Neural cell (in vitro differentiated cells): ENCODE results near the gene NDST4. TPM values are rescaled to one million over a fixed set of nuclear protein-coding genes. Genes with fewer than 3 reads are reported as not detected.

Source experiments
- H2AFZ ChIP-seq: fragments of 200-600, 300-800 bp; sonication (generic), shearing (Covaris generic); 2 replicates; pipeline ENCODE4 v1.6.0; 2014; ENCODE audit warnings: low read depth, mild to moderate bottlenecking, antibody characterized with exemption, low read length, moderate library complexity
- H3F3A ChIP-seq: fragments of 200-600 bp; shearing (Covaris generic); 2 replicates; pipeline ENCODE4 v1.6.1; 2016; ENCODE audit warnings: mild to moderate bottlenecking, moderate library complexity, mixed read lengths, antibody characterized with exemption, low read length; ENCODE audit not compliant: insufficient read depth, poor library complexity, severe bottlenecking
- H3K27ac ChIP-seq: fragments of 200-600, 300-800 bp; sonication (generic), shearing (Covaris generic); 2 replicates; pipeline ENCODE4 v1.5.1; 2014; ENCODE audit warnings: mild to moderate bottlenecking, low read length, moderate library complexity
- H3K27me3 ChIP-seq: fragments of 300-800, 200-600 bp; sonication (generic), shearing (Covaris generic); 2 replicates; pipeline ENCODE4 v1.6.0; 2014; ENCODE audit warnings: mild to moderate bottlenecking, low read depth, low read length, moderate library complexity; ENCODE audit not compliant: insufficient read depth
- H3K36me3 ChIP-seq: fragments of 300-800, 200-600 bp; sonication (generic), shearing (Covaris generic); 2 replicates; pipeline ENCODE4 v1.5.1; 2014; ENCODE audit warnings: mild to moderate bottlenecking, antibody characterized with exemption, low read length, moderate library complexity; ENCODE audit not compliant: insufficient read depth
- H3K4me2 ChIP-seq: fragments of 300-800, 200-600 bp; sonication (generic), shearing (Covaris generic); 2 replicates; pipeline ENCODE4 v1.6.0; 2014; ENCODE audit warnings: mild to moderate bottlenecking, low read length
- H3K4me3 ChIP-seq: fragments of 300-800, 200-600 bp; sonication (generic), shearing (Covaris generic); 2 replicates; pipeline ENCODE4 v1.5.1; 2014; ENCODE audit warnings: mild to moderate bottlenecking, low read length, moderate library complexity
- H3K79me2 ChIP-seq: fragments of 200-600 bp; shearing (Covaris generic); replicated peaks from 2 replicates; pipeline ENCODE4 v1.6.0; 2014; ENCODE audit warnings: mild to moderate bottlenecking, low read length, moderate library complexity; ENCODE audit not compliant: insufficient read depth
- H3K9ac ChIP-seq: fragments of 300-800, 200-600 bp; sonication (generic), shearing (Covaris generic); 2 replicates; pipeline ENCODE4 v1.6.1; 2016; ENCODE audit warnings: mild to moderate bottlenecking, low read length, mixed read lengths
- H3K9me2 ChIP-seq: fragments of 200-600 bp; shearing (Covaris generic); 2 replicates; pipeline ENCODE4 v1.6.1; 2016; ENCODE audit warnings: mild to moderate bottlenecking, low read length, mixed read lengths; ENCODE audit not compliant: insufficient read depth
- H3K9me3 ChIP-seq: fragments of 200-600, 300-800 bp; sonication (generic), shearing (Covaris generic); 2 replicates; pipeline ENCODE4 v1.6.1; 2016; ENCODE audit warnings: mild to moderate bottlenecking, mixed run types, low read length, moderate library complexity, mixed read lengths
- H4K20me1 ChIP-seq: fragments of 200-600 bp; shearing (Covaris generic); 2 replicates; pipeline ENCODE4 v1.6.1; 2016; ENCODE audit warnings: mild to moderate bottlenecking, mixed run types; ENCODE audit not compliant: insufficient read depth
- CTCF ChIP-seq: fragments of 450-650 bp; IDR thresholded peaks from 2 replicates; pipeline ENCODE4 v1.5.1; 2014; ENCODE audit warnings: antibody characterized with exemption, mild to moderate bottlenecking, moderate library complexity; ENCODE audit not compliant: poor library complexity, severe bottlenecking
- EP300 ChIP-seq: fragments of 450-650 bp; conservative IDR thresholded peaks from 2 replicates; pipeline ENCODE4 v1.6.1; 2014; ENCODE audit warnings: antibody characterized with exemption, mild to moderate bottlenecking, moderate library complexity; ENCODE audit not compliant: poor library complexity, severe bottlenecking
- EZH2 ChIP-seq: fragments of 200-600, 300-800 bp; shearing (Covaris generic), sonication (generic); IDR thresholded peaks from 2 replicates; pipeline ENCODE4 v1.6.1; 2014; ENCODE audit warnings: antibody characterized with exemption, low read length, borderline replicate concordance, mild to moderate bottlenecking; ENCODE audit not compliant: insufficient read depth, poor library complexity, severe bottlenecking
- MXI1 ChIP-seq: fragments of 450-650 bp; conservative IDR thresholded peaks from 2 replicates; pipeline ENCODE4 v1.6.1; 2014; ENCODE audit warnings: antibody characterized with exemption, mild to moderate bottlenecking; ENCODE audit not compliant: poor library complexity, severe bottlenecking
- POLR2AphosphoS5 ChIP-seq: IDR thresholded peaks from 2 replicates; pipeline ENCODE4 v1.6.1; 2012
- RAD21 ChIP-seq: fragments of 450-650 bp; conservative IDR thresholded peaks from 2 replicates; pipeline ENCODE4 v1.6.1; 2014; ENCODE audit warnings: antibody characterized with exemption, mild to moderate bottlenecking, moderate library complexity
- REST ChIP-seq: IDR thresholded peaks from 2 replicates; pipeline ENCODE4 v1.6.1; 2012; ENCODE audit warnings: borderline replicate concordance
- SMC3 ChIP-seq: fragments of 450-650 bp; conservative IDR thresholded peaks from 2 replicates; pipeline ENCODE4 v1.6.1; 2014; ENCODE audit warnings: antibody characterized with exemption, mild to moderate bottlenecking, moderate library complexity; ENCODE audit not compliant: poor library complexity
- TAF1 ChIP-seq: IDR thresholded peaks from 2 replicates; pipeline ENCODE4 v1.6.1; 2012; ENCODE audit warnings: low read depth
- polyA plus RNA-seq: library from polyadenylated mRNA; depleted of rRNA; stranded (reverse); fragments of >200 nt; gene quantifications from 2 replicates; pipeline ENCODE4 v1.2.3, GENCODE V29; 2014

Gene NDST4
- polyA plus RNA-seq, 1 donor from 2014 or later, result 1.3 TPM

DNA sequence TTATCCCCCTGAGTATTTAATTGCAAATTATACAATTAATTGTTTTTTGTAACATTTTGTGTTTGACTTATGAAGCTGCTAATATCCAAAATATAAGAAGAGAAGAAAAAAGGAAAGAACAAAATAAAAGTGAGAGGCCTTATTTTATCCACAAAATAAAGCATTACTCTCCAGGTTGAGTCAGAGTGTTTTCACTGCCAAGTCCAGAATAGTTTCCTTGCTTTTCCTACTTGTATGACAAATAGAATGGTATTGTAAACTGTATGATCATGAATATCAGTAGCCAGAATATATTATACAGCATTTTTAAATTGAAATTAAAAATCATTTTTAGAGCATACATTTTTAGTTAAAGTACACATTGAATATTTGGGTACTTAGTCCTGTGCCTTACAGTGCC is 237.8 kb downstream of the NDST4 start:
- H3K9ac ChIP-seq, result no peak overlapping the region
- H3K4me2 ChIP-seq, result no peak overlapping the region
- TF ChIP-seq MXI1 (no peak), TAF1 (no peak), RAD21 (no peak), REST (no peak), SMC3 (no peak), EZH2 (no peak)
- no peaks in the 10 kb centered on the region for H3K36me3 ChIP-seq
- no peaks in the 10 kb centered on the region for H3F3A ChIP-seq
- H4K20me1 ChIP-seq, result no peaks in the 10 kb centered on the region
- no peaks in the 10 kb centered on the region for H3K9me3 ChIP-seq
- H2AFZ ChIP-seq, result no peak overlapping the region
- H3K4me3 ChIP-seq, result no peak overlapping the region
- no peaks in the 10 kb centered on the region for H3K9me2 ChIP-seq
- no peak overlapping the region for H3K27ac ChIP-seq
- no peaks in the 10 kb centered on the region for H3K79me2 ChIP-seq
- no peaks in the 10 kb centered on the region for H3K27me3 ChIP-seq

GRCh38 chr4:114874321-114874720 is 239.1 kb downstream of the NDST4 start:
- TF ChIP-seq RAD21, result no peak
- TF ChIP-seq MXI1, result no peak
- TF ChIP-seq TAF1, result no peak
- no peak for TF ChIP-seq POLR2AphosphoS5
- TF ChIP-seq CTCF, result no peak
- TF ChIP-seq EP300, result no peak
- TF ChIP-seq SMC3, result no peak
- TF ChIP-seq REST, result no peak
- no peak for TF ChIP-seq EZH2
- no peak overlapping the region for H3K4me3 ChIP-seq
- no peaks in the 10 kb centered on the region for H3K9me2 ChIP-seq
- no peak overlapping the region for H2AFZ ChIP-seq
- no peaks in the 10 kb centered on the region for H3K27me3 ChIP-seq
- H3F3A ChIP-seq, result no peaks in the 10 kb centered on the region
- no peaks in the 10 kb centered on the region for H4K20me1 ChIP-seq
- H3K79me2 ChIP-seq, result no peaks in the 10 kb centered on the region
- H3K36me3 ChIP-seq, result no peaks in the 10 kb centered on the region
- H3K9me3 ChIP-seq, result no peaks in the 10 kb centered on the region
- H3K4me2 ChIP-seq, result no peak overlapping the region
- no peak overlapping the region for H3K27ac ChIP-seq
- no peak overlapping the region for H3K9ac ChIP-seq
